HG02759 (cell line): ENCODE results near the gene LPAR3.
"Not testable (repeated sequence)": the region's sequence is repeated elsewhere in the genome, so short reads cannot be mapped to it uniquely, and the experiment has no call there.

Experiments
- ATAC-seq: cut with Tn5 transposase; IDR thresholded peaks from one replicate; pipeline ENCODE4 v1.9.1; 2021; ENCODE audit warnings: mild to moderate bottlenecking, moderate library complexity; ENCODE audit not compliant: unreplicated experiment

Gene LPAR3, protein sequence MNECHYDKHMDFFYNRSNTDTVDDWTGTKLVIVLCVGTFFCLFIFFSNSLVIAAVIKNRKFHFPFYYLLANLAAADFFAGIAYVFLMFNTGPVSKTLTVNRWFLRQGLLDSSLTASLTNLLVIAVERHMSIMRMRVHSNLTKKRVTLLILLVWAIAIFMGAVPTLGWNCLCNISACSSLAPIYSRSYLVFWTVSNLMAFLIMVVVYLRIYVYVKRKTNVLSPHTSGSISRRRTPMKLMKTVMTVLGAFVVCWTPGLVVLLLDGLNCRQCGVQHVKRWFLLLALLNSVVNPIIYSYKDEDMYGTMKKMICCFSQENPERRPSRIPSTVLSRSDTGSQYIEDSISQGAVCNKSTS

DNA sequence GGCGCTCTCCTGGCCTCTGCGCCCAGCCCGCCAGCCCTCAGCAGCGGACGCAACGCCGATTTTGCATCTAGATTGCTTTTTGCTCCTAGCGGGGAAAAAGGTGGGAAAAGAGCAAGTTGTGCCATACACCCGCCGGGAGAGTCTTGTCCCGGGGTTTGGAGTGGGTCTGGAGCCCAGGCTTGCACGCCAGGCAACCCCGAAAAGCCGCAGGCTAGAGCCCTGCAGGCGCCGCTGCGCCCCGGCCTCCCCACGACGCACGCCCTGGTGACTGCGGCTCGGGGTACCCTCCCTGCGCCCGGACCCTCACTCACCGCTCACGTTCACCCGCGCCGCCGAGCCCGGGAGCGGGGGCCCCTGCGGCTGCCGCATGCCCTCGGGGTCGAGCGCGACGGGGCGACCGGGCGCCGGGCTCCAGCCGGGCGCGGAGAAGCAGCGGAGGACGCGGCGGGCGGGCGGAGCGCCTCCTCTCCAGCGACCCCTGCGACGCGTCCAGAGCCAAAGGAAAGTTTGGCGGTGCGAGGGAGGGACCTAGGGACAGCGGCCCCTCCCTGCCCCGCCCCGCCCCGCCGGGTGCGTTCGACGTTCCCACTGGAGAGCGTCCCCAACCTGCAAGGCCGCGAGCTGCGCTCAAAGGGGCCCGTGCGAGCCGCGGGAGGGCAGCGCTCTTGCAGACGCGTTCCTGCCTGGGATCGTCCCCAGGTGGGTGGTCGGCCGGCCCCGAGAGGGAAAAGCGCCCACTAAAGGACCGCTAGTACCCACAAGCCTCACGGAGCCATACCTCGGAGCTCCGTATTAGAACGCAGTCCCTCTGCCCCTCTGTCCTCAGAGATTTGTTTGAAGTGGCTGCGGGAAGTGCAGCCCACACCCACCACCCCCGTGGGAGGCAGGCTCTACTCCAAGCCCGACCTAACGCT is at the start of gene LPAR3:
TSS of gene LPAR3 (minus strand) at position 502 of the 914 bp plus-strand sequence. CDS start 27,086 bp downstream, outside the sequence.
- ATAC-seq, result no peak

DNA sequence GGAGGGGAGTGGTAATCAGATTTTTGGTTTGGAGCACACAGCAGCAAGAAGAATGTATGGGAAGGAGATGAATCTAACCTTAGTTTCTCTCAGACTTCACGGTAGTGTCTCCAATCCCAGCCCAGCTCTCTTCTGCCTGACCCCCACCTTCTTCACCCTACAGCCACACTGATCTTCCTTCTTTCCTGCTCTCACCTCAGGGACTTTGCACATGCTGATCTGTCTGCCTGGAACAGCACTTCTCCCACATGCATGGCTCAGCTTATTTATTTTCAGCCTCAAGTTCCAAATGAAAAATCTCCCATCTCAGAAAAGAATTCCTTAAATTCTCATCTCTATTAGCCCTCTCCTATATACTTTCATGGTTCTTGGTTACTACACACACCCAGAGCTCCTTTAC is 48.8 kb upstream of the LPAR3 start:
- ATAC-seq, result no peak

DNA sequence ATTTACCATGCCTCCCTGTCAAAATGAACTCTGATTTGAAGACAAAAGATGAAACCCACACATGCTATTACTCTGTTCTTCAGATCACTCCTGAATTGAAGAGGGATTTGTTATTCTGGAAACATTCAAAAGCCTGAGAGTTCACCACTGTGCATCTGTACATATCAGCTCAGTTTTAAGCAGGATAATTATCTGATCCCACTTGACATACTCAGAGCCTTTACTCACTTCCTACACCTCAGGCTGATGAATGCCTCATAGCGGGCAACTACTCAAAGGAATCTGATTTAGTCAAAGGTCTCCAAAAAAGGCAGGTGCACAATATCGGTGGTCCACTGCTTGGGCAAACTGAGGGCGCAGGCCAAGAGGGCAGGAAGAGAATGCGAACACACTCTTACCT is 47.5 kb upstream of the LPAR3 start:
- no peak for ATAC-seq

DNA sequence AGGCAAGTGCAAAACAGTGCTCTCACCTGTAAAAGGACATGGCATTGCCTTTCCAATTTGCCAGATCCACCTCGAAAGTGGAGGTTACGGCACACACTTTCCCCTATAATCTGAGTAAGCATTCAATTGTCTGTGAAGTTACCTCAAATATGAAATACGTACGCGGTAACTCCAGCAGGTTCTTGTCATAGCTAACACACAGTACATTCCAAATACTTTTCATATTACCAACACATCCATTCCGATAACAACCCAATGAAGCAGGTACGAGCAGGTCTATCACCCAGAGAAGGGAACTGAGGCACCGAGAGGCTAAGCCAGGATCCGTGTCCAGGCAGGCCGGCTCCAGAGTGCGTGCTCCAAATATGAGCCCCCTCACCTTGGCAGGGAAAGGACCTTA is 46.8 kb upstream of the LPAR3 start:
- no peak for ATAC-seq

DNA sequence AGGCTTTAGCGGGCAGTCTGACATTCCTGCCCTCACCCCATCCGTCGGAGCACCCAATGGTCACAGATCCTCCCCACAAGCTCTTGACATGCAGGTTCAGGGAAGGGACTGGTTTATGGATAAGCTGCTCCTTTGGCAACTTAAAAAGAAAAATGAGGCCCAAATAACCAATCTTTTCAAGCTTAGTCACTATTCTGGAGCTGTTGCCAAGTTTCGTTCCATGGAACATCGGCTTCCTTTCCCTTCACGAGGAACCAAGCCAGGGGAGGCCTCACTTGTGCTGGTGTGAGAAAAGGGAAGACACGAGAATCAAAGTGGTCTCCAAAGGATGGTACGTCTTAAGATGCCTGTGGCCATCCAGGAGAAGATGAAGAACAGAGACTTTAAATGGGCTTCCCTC is 46.1 kb upstream of the LPAR3 start:
- ATAC-seq, result no peak

DNA sequence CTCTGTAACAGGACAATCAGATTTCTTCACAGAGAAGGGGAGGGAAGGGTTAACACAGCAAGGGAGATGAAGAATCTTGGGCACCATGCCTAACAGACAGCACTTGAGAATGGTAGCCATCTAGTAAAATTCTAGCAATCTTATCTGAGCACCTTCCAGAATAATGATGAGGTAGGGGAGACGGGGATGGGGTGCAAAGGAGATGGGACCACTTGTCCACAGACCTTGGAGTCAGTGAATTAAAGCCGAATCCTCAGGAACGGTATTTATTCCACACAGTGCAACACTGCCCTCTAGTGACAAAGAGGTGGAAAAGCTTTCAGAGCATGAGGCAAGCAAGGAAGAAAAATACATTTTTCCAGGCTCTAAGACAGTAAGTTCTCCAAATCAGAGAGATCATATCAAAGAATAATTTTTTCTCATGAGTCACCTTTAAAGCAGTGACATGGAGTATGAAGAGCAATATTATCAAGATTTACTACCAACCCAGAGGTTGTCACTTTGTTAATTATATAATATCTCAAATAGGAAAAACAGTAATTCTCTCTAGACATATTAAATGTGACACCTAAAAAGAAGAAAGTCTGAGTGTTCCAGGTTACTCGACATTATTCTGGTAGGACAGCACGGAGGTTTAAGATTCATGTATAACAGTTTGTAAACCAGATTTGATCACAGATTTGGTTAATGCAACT is 43.3 kb upstream of the LPAR3 start:
- no peak for ATAC-seq

DNA sequence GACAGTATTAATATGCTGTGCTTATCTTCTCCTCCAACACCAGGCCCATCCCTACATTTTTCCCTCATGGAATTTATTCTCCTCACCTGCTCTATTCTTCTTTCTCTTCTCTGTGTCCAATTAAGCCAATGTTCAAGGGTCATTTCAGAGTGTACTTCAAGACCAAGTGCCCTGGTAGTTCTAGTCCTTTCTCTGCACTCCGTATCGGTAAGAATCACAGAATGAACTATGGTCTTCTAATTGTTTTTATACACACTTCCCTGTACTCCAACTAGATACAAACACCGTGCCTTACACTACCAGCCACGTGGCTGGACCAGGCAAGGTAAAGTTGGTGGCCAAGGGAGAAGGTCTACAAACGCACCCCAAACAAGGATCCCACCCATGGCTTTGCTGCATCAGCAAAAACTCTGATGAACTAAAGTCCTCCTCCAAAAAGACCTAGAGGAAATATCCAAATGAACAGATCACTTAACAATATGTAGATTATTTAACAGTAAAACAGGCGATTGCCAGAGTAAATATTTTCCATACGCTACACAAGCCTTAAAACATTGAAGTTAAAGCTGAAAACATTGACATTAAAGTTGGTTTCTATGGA is 40.1 kb upstream of the LPAR3 start:
- ATAC-seq, result no peak

DNA sequence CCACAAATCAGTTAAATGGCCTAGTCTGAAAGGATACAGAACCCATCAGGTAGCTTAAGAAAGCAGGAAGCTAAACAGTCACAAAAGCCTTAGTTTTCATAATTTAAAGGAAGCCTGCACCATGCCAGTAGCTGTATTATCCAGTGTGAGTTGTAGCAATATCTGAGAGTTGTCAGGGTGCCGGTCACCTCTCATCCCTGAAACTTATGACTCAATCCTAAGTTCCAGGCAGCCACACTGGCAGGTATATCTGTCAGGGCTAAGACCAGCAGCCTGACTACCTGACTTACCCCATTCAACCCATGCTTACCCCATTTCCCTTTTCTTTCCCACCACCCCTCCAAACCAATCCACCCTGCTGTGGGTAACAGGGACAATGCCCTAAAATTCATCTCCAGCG is 37.8 kb upstream of the LPAR3 start:
- no peak for ATAC-seq

DNA sequence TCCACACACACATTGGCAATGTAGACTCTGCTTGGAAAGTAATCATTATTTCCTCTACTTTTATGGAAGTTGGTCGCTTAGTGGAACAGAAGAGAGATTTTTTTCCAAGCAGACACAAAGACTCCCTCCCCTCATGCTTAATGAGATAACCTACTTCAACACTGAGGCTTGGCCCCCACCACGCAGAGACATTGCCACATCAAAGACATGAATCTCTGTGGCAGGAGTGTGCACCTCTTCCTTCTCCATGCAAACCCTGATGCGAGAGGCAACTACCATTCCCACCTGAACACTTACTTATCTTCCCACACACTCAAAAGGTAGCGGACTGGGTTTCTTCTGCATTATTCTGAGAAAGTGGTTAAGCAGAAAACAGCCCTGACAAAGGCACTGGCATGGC is 37.3 kb upstream of the LPAR3 start:
- no peak for ATAC-seq

DNA sequence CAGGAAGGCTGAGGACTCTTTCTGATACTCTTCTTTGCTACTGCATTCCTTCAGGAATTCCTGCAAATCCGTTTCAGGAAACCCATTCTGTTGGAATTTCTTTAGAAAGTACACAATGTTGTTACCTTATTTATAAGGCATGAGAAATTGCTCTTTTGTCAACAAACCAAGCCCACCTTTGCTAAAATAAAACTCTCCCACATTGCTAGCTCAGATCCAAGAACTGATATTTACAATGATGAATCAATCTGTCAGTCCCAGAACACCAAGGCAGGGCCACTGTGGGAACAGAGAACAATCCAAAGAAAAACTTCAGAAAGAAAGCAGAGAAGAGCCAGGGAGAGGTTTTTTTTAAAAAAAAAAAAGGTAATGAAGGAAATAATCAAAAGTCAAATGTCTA is 36.6 kb upstream of the LPAR3 start:
- no peak for ATAC-seq

DNA sequence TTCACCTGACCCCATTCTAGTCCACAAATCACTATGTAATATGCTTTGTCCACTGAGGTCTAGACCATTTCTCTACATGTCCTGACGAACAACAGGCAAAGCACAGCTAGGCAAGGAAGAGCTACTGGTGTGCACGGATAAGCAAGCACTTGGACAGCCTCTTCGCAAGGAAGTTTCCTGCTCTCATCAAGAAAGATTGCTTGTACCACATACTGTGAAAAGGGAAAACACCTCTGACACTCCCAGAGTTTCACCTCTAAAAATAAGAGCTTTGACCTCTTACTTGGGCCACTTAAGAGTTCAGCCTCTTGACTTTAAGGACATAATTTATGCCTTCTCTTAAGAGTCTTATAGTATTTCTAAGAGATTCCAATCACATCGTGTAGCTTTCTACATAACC is 36.0 kb upstream of the LPAR3 start:
- no peak for ATAC-seq

DNA sequence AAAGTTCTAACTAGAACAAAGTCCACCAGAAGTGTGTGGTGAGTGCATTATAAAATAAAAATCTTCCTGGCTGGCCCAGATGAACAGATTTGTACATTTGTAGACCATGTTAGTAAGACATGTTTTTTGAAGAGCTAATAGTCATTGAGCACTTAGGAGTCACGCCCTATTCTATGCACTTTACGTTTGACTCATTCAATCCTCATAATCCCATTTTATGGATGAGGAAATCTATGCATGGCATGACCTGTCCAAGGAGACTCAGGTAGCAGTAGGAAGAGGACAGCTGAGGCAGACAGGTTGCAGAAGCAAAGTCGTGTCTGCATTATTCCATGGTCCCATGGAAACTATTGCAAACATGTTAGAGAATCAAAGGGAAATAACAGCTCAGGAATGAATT is 30.3 kb upstream of the LPAR3 start:
- ATAC-seq, result no peak

DNA sequence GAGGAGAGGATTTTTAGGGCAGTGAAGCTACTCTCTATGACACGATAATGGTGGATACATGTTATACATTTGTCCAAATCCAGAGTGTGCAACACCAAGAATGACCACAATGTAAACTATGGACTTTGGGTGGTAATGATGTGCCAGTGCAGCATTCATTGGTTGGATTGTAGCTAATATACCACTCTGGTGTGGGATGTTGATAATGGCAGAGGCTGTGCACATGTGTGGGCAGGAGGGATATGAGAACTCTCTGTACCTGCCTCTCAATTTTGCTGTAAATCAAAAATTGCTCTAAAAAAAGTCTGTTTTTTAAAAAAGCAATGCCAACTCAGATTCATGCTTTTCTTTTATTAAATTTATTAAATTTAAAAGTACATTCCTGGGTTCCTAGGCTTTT is 27.2 kb upstream of the LPAR3 start:
- ATAC-seq, result no peak

DNA sequence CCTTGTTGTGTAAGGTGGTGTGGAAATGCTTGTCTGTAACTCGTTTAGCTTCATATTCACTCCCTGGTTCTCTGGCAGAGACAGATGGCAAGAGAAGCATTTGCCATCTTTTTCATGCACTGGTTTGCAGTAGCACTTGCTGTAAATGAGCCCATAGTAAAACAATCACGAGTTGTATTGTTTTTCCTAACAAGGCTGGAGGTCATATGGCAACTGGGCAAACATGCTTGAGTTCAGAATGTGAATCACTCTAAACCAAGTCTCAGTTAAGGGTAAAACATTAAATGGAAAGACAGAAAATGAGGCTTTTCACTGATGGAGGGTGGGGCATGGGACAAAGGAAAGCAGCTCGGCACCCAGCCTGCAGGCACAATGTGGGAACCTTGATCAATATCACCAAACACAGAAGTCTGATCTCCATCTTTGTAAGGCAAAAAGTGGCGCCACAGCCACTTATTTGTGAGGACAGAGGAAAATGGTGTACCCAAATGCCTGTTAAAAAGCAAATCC is 26.5 kb upstream of the LPAR3 start:
- ATAC-seq, result no peak

DNA sequence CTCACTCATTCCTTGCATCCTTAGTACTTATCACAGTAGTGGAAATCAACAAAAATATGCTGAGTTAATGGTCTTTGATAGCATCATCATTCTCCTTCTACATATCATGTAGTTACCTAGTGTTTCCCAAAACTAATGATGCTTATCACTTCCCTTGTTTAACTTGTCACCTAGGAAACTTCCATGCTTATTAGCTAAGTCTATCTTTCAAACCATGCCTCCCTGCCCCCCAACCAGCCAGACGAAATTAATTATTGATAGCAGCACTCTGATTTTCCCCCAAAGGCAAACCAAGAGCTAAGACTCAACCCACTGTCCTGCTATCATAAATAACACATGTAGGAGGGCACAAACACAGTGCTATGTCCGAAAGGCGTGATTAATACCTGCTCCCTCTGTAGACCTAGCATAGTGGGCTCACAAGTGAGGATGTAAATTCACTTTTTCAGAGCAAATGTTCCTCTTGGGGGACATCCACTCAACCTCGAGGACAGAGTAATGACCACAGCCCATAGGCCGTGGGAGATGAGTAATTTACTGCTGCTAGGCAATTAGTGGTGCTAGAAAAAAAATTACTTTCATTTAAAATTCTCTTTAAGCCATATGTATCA is 25.8 kb upstream of the LPAR3 start:
- no peak for ATAC-seq

DNA sequence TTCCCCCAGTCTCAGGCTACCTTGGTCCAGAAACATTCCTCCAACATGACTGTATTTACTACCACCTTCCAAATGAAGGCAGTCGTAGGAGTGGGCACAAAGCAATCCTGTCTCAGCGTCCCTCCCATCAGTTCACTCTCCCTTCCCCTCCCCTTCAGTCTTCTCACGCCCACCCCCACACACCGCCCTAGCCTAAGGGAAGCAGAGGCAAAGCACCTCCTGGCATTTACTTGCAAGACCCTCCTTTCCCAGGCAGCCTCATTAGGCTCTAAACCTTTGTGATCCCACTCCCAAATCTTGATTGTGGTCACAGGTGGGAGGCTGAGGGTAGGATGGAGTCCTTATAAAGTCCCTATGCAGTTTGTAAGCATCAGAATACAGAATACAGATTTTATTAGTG is 23.9 kb upstream of the LPAR3 start:
- no peak for ATAC-seq

DNA sequence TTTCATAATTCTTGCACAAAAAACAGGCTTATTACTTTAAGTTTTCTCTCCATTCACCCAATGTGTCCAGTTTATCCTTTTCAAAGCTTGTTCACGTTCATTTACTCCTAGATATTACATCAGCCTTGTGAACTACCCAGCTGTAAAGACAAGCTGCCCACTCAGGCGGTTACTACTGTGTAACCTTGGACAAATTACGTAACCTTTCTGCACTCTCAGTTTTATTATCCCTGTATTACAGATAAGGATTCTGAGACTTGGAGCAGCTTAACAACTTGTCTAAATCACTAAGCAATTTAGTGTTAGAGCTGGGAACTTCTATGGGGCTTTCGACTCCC is 20.5 kb upstream of the LPAR3 start:
- ATAC-seq, result no peak

DNA sequence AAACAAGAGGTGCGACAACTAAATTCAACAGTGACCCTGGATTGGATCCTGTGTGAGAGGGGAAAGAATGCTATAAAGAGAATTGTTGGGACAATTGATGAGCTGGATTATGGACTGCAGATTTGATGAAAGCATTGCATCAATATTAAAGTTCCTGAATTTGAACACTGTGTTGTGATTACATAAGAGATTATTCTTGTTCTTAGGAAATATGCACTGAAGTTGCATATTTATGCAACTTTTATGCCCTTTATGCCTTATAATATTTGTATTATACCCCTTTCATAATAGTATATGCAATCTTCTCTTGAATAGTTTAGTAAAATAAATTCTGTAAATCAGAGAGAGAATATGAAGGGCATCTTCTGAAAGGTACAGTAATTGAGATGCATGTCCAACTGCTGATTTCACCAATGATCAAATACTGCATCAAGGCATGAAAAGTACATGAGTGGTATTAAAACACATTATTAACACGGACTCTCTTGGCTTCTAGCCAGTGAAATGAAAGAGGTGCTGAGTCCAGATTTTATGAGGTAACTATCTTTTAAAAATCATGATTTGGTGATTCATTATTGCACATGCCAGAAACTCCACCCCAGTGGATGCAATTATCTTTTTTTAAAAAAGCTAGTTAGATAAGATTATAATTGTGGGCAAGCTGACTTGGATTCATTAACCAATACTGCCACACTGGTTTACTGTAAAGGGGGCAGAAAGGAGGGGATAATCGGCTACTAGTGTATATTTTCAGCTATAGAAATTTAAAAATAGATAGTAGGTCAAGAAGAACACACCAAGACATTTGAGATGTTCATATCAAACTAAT is 19.9 kb upstream of the LPAR3 start:
- no peak for ATAC-seq

DNA sequence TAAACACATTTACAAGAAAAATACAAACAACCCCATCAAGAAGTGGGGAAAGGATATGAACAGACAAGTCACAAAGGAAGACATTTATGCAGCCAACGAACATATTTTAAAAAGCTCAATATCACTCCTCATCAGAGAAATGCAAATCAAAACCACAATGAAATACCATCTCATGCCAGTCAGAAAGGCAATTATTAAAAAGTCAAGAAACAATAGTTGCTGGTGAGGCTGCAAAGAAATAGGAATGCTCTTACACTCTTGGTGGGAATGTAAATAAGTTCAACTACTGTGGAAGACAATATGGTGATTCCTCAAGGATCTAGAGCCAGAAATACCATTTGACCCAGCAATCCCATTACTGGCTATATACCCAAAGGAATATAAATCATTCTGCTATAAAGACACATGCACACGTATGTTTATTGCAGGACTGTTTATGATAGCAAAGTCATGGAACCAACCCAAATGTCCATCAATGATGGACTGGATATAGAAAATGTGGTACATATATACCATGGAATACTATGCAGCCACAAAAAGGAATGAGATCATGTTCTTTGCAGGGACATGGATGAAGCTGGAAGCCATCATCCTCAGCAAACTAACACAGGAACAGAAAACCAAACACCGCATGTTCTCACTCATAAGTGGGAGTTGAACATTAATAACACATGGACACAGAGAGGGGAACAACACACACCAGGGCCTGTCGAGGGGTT is 15.9 kb upstream of the LPAR3 start:
- not testable (repeated sequence) for ATAC-seq
